DND-41 (cell line): ENCODE measurements around the gene RNF215.

ENCODE experiments used
- ATAC-seq: fragments of 200-7000 bp; cut with Tn5 transposase; 3 replicates; pipeline ENCODE4 v1.9.1; 2021; ENCODE audit warnings: low read depth; ENCODE audit not compliant: insufficient read depth
- DNase-seq: peaks from one replicate; pipeline ENCODE4 v3.0.0-alpha.2; 2020
- H2AFZ ChIP-seq: 2 replicates; pipeline ENCODE4 v1.6.0; 2012; ENCODE audit warnings: low read depth, low read length
- H3K27ac ChIP-seq: 2 replicates; pipeline ENCODE4 v1.5.1; 2012; ENCODE audit warnings: low read length, inconsistent platforms
- H3K27me3 ChIP-seq: fragments of 200-600 bp; sonication (generic); 2 replicates; pipeline ENCODE4 v1.6.0; 2012; ENCODE audit warnings: low read length, mild to moderate bottlenecking, inconsistent platforms; ENCODE audit not compliant: insufficient read depth, poor library complexity
- H3K36me3 ChIP-seq: 2 replicates; pipeline ENCODE4 v1.5.1; 2012; ENCODE audit warnings: low read length, inconsistent platforms; ENCODE audit not compliant: insufficient read depth
- H3K4me1 ChIP-seq: 2 replicates; pipeline ENCODE4 v1.5.1; 2012; ENCODE audit warnings: mild to moderate bottlenecking, low read length; ENCODE audit not compliant: insufficient read depth
- H3K4me2 ChIP-seq: 2 replicates; pipeline ENCODE4 v1.6.0; 2012; ENCODE audit warnings: mild to moderate bottlenecking, moderate library complexity, low read length, inconsistent platforms; ENCODE audit not compliant: insufficient read depth
- H3K4me3 ChIP-seq, 2 experiments: fragments of 200-600 bp in 1 of 2; shearing (Covaris generic) in 1 of 2; 2 replicates each; pipeline ENCODE4 v1.5.1; 2012 to 2016; ENCODE audit warnings: inconsistent platforms in 2 of 2, low read length in 2 of 2, mild to moderate bottlenecking in 2 of 2, low read depth in 1 of 2, moderate library complexity in 1 of 2
- H3K79me2 ChIP-seq: 2 replicates; pipeline ENCODE4 v1.6.0; 2012; ENCODE audit warnings: low read length, inconsistent platforms; ENCODE audit not compliant: insufficient read depth
- H3K9ac ChIP-seq: 2 replicates; pipeline ENCODE4 v1.6.0; 2012; ENCODE audit warnings: low read depth, mild to moderate bottlenecking, inconsistent platforms, low read length, moderate library complexity
- H3K9me3 ChIP-seq: 2 replicates; pipeline ENCODE4 v1.5.1; 2012; ENCODE audit warnings: low read length, moderate library complexity, mild to moderate bottlenecking, inconsistent platforms; ENCODE audit not compliant: insufficient read depth, severe bottlenecking
- H4K20me1 ChIP-seq: 2 replicates; pipeline ENCODE4 v1.6.0; 2012; ENCODE audit warnings: low read length; ENCODE audit not compliant: insufficient read depth
- CTCF ChIP-seq: IDR thresholded peaks from 2 replicates; pipeline ENCODE4 v1.5.1; 2012; ENCODE audit warnings: borderline replicate concordance, low read length, moderate library complexity, mild to moderate bottlenecking; ENCODE audit not compliant: poor library complexity, severe bottlenecking; ENCODE audit errors: extremely low read depth
- EZH2 ChIP-seq: IDR thresholded peaks from 3 replicates; pipeline ENCODE4 v1.6.1; 2012; ENCODE audit warnings: borderline replicate concordance, low read depth, mild to moderate bottlenecking, moderate library complexity, low read length, inconsistent platforms; ENCODE audit not compliant: severe bottlenecking

RNF215 gene

GRCh38 chr22:30386960-30387827 is at the start of gene RNF215:
Gene RNF215, minus strand, starts transcription at chr22:30387411. Its CDS starts 98 bp downstream, at chr22:30387313.
- peak within 1 kb of the TSS; percentile 93 for H2AFZ ChIP-seq
- no peaks in the 10 kb centered on the region for H3K27me3 ChIP-seq
- peak within 1 kb of the TSS; percentile 73 for H3K27ac ChIP-seq
- peaks cover 18% of the 10 kb centered on the region for H3K36me3 ChIP-seq
- H4K20me1 ChIP-seq = no peaks in the 10 kb centered on the region
- H3K79me2 ChIP-seq = peaks cover 16% of the 10 kb centered on the region
- peak within 1 kb of the TSS; percentile 68 for H3K9ac ChIP-seq
- H3K4me3 ChIP-seq = peak within 1 kb of the TSS; percentile 33 to 72; a peak in 3 of 4 replicates
- peak within 1 kb of the TSS; percentile 90 for H3K4me2 ChIP-seq
- TF ChIP-seq EZH2 = no peak
- peak; percentile 89 for TF ChIP-seq CTCF
- peaks cover 62% of the 10 kb centered on the region for H3K4me1 ChIP-seq
- peak; percentile 86 for ATAC-seq
- peaks cover 2% of the 10 kb centered on the region for H3K9me3 ChIP-seq
- DNase-seq = peak; percentile 81

- H3K9ac ChIP-seq = no peak overlapping the region
Measured at GRCh38 chr22:30436196-30436595, 49.0 kb upstream of the RNF215 start.

GRCh38 chr22:30435674-30436126 is 48.5 kb upstream of the RNF215 start:
- Histone ChIP-seq H3K79me2 (no peaks in the 10 kb centered on the region), H3K36me3 (no peaks in the 10 kb centered on the region), H3K9ac (no peak overlapping the region), H3K27me3 (no peaks in the 10 kb centered on the region), H2AFZ (peak overlapping the region; percentile 66), H3K4me2 (peak overlapping the region; percentile 15), H3K4me3 (no peak overlapping the region; a peak in 1 of 4 replicates), H4K20me1 (no peaks in the 10 kb centered on the region), H3K27ac (peak overlapping the region; percentile 49), H3K4me1 (peaks cover 19% of the 10 kb centered on the region), H3K9me3 (no peaks in the 10 kb centered on the region)
- no peak for TF ChIP-seq EZH2
- TF ChIP-seq CTCF = peak; percentile 60
- peak; percentile 81 for ATAC-seq
- peak; percentile 79 for DNase-seq

More at GRCh38 chr22:30436196-30436595, 49.0 kb upstream of the RNF215 start:
- Histone ChIP-seq H3K79me2 (no peaks in the 10 kb centered on the region), H3K9me3 (no peaks in the 10 kb centered on the region), H3K4me2 (no peak overlapping the region), H3K27me3 (no peaks in the 10 kb centered on the region), H3K27ac (peak overlapping the region; percentile 49), H3K4me1 (peaks cover 19% of the 10 kb centered on the region), H3K4me3 (no peak overlapping the region), H3K36me3 (no peaks in the 10 kb centered on the region), H2AFZ (peak overlapping the region; percentile 66), H4K20me1 (no peaks in the 10 kb centered on the region)
- ATAC-seq (0 out of 3 replicates have a peak, but pooled peaks have one; percentile 6), DNase-seq (no peak)
- TF ChIP-seq EZH2 (no peak), CTCF (no peak)
